B cell (primary cell): ENCODE data around the gene SMIM9.

ENCODE experiments used
- EZH2 ChIP-seq: IDR thresholded peaks from 2 replicates; pipeline ENCODE4 v1.6.1; 2012; ENCODE audit warnings: borderline replicate concordance, low read depth, mild to moderate bottlenecking, moderate library complexity, low read length; ENCODE audit not compliant: insufficient read depth, poor library complexity, severe bottlenecking
- TF ChIP-seq, protein P1 (sequence below): fragments of 200-600 bp; IDR thresholded peaks from one replicate; pipeline ENCODE4 v1.8.0; 2022; ENCODE audit warnings: antibody characterized with exemption, mild to moderate bottlenecking

DNA sequence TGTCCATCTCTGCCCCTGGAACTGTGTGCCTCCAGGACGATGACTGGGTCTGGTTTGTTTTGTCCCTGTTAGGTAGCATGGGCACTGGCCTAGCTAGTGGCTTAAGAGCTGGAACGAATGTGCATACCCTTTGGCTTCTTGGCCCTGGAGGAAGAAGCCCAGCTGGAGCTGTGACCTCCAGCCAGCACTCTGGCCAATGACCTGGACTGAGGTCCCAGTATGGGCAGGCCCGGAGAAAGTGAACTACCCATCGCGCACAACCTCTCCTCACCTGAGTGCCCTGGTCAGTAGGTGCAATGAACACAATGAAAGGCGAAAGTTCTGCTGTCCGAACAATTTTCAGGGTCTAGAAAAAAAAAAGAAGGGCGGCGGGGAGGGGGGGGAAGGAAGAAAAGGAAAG lies 53.5 kb downstream of the SMIM9 start:
- TF ChIP-seq, protein P1, sequence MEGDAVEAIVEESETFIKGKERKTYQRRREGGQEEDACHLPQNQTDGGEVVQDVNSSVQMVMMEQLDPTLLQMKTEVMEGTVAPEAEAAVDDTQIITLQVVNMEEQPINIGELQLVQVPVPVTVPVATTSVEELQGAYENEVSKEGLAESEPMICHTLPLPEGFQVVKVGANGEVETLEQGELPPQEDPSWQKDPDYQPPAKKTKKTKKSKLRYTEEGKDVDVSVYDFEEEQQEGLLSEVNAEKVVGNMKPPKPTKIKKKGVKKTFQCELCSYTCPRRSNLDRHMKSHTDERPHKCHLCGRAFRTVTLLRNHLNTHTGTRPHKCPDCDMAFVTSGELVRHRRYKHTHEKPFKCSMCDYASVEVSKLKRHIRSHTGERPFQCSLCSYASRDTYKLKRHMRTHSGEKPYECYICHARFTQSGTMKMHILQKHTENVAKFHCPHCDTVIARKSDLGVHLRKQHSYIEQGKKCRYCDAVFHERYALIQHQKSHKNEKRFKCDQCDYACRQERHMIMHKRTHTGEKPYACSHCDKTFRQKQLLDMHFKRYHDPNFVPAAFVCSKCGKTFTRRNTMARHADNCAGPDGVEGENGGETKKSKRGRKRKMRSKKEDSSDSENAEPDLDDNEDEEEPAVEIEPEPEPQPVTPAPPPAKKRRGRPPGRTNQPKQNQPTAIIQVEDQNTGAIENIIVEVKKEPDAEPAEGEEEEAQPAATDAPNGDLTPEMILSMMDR = no peak
- TF ChIP-seq EZH2 = no peak
